NCI-H774 (cell line): ENCODE data around the gene PDLIM7.
A peak's percentile ranks its signal among the peaks of the same experiment; 100 is the strongest.
"Not testable (repeated sequence)": the region's sequence is repeated elsewhere in the genome, so short reads cannot be mapped to it uniquely, and the experiment has no call there.

Experiments used
- DNase-seq: peaks from one replicate; lab custom pipeline; 2025; lab: John Stamatoyannopoulos, UW

The PDLIM7 gene, protein sequence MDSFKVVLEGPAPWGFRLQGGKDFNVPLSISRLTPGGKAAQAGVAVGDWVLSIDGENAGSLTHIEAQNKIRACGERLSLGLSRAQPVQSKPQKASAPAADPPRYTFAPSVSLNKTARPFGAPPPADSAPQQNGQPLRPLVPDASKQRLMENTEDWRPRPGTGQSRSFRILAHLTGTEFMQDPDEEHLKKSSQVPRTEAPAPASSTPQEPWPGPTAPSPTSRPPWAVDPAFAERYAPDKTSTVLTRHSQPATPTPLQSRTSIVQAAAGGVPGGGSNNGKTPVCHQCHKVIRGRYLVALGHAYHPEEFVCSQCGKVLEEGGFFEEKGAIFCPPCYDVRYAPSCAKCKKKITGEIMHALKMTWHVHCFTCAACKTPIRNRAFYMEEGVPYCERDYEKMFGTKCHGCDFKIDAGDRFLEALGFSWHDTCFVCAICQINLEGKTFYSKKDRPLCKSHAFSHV

GRCh38 chr5:177497292-177498012 lies at the start of gene PDLIM7:
TSS of gene PDLIM7 (minus strand) at chr5:177497604. CDS start at chr5:177496512, 1,092 bp downstream.
- DNase-seq, result peak; percentile 88

GRCh38 chr5:177546258-177546741 lies 48.9 kb upstream of the PDLIM7 start:
- no peak for DNase-seq

DNA sequence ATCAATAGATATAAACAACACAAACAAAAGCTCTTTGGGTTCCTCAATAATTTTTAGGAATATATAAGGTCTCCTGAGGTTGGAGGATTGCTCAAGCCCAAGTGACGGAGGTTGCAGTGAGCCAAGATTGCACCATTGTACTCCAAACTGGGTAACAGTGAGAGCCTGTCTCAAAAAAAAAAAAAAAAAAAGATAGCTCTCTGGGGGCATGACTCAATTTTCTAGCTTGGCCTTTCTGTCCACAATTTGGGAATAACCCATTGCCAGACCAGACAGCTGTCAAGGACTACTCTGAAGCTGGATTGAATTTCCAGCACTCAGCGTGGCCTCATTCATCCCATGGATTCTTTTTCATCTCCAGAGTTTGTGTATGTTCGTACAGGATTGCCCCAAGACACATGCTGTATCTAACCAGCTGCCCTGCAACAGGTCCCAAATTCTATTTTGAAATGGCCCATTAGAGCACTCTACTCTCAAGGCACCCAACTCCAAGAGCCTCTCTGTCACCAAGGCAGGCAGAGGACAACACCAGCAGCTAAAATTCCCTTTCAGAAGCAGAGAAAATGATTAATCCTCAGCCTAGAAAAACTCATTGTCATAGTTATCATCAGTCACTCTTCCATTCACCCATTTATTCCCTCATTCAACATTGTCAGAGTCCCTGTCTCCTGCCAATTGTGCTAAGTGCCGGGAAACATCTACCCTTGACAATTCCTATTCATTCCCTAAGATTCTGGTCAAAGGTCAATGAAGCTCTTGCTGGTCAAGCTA lies 48.3 kb upstream of the PDLIM7 start:
- DNase-seq, result no peak

GRCh38 chr5:177542816-177543465 lies 45.5 kb upstream of the PDLIM7 start:
- DNase-seq, result no peak

DNA sequence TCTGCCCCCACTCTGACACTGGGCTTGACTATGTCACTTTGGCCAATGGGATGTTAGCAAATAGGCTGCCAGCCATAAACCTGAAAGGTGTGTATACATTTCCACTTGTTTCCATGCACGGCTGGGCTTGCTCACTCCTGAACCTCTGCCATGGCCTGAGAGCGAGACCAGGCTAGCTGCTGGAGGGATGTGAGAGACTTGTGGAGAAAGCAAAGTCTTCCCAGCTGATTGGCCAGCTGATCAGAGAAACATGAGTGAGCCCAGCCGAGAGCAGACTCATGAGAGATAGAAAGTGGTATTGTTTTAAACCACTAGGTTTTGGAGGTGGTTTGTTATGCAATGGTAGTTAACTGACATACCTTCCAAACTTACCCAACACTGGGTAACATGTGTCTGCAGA lies 43.0 kb upstream of the PDLIM7 start:
- DNase-seq, result no peak

GRCh38 chr5:177539411-177539810 lies 42.0 kb upstream of the PDLIM7 start:
- DNase-seq, result no peak

DNA sequence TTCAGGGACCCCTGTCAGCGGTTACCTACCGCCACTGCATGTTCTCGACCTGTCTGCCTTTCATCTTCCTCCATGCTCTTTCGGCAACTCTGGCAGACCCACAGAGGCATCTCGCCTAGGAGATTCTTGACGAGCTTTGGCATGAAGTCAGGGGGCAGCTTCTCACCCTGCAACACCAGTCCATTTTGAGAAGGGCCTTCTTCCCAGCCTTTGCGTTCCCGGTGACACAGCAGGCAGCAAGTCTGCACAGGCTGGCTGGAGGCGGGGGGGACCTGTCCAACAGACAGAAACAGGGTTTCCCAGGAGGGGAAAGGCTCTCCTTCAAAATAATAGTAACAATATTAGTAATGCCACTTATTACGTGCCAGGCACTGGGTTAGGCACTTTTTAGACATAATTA lies 41.5 kb upstream of the PDLIM7 start:
- no peak for DNase-seq

- DNase-seq, result no peak
Observed at GRCh38 chr5:177537389-177538361, 40.3 kb upstream of the PDLIM7 start.

GRCh38 chr5:177536386-177536785 lies 39.0 kb upstream of the PDLIM7 start:
- DNase-seq, result no peak

GRCh38 chr5:177535125-177535524 lies 37.7 kb upstream of the PDLIM7 start:
- no peak for DNase-seq

- DNase-seq, result not testable (repeated sequence)
Observed at GRCh38 chr5:177534433-177534832, 37.0 kb upstream of the PDLIM7 start.

GRCh38 chr5:177531209-177531940 lies 34.0 kb upstream of the PDLIM7 start:
- no peak for DNase-seq

DNA sequence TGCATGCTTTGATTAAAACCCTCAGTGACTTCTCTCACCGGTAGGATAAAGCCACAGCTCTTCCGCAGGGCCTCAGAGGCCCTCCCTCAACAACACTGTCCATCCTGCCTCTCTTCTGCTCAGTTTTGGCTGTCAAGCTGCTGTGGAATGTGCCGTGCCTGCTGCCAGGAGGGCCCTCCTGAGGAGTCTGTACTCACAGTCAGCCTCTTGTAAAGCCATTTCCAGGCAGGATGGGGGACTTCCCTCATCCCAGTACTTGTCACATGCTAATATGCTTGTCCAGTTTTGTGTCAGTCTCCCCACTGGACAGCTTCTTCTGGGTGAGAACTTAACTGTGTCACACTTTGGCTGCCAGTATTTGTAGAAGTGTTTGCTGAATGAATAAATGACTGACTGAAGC lies 33.2 kb upstream of the PDLIM7 start:
- no peak for DNase-seq

DNA sequence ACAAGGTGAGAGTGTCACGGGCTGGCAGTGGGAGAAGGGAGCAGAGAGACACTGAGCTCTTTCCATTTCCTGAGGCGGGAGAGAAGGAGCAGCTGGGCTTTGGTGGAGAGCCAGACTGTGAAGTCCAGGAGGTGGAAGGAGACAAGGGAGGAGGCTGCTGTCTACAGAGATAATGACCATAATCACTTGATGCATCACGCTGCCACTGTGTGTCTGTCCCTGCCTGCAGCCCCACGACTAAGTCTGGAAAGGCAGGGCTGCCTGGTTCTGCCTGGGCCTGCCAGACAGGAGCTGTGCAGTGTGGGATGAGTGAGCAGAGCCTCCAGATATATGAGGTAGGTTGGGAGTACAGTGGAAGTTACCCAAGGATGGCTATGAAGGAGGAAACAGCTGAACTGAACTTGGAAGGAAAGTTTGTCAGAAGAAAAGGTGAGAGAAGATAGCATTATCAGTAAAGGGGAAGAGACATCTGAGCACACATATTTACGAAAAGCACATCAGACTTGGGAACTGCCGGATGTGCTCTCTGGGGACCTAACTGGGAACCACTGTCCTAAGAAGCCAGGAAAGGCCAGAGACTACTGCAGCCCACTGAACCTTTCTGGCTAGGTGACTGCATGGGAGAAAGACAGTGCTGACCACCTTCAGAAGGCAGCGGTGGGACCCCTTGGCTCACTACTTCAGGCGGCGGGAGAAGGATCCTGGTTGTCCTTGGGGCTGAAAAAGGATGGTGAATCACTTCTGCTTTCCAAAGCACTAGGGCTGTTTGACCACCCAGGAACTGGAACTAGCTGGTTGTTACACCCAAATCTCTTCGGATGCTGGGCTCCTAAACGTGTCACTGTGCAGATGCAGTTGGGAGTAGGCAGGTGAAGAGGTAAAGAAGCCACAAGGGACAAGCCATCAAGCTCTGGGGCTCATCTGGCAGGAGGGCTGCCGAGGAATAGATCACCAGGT lies 32.1 kb upstream of the PDLIM7 start:
- DNase-seq, result no peak

DNA sequence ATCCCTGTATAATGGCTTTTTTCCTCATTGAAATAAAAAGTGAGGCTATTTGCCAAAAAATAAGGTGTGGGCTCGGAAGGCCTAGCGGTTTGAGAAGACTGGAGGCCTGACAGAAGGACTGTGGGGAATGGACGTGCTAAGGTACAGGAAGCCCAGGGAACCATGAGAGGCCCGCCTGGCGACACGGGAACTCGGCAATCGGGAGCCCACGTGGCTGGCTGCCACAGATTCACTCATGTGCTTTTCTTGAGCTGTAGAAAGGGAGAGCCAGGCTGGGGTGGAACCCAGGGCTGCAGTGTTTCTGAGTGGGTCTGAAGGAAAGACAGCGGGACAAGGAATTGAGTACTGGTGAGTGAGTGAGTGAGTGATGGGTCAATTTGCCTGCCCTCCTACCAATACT lies 31.2 kb upstream of the PDLIM7 start:
- no peak for DNase-seq

- no peak for DNase-seq
Observed at GRCh38 chr5:177527595-177527994, 30.2 kb upstream of the PDLIM7 start.

- no peak for DNase-seq
Observed at GRCh38 chr5:177526791-177527190, 29.4 kb upstream of the PDLIM7 start.

DNA sequence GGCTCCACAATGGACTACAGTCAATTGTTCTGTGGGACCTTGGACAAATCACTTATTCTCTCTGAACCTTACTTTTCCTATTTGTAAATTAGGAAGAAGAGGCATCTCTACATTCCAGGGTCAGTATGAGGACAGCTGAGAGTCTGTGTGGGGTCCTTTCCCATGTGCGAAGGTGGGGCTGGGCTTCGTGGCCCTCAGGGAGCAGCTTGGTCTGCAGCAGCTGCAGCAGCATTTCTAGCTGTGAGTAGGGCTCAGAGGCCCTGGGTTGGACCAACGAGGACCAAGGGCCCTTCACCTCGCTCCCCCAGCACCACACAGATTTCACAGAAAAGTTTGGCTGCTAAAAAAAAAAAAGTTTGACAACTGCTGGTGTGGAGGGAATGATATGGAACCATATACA lies 28.8 kb upstream of the PDLIM7 start:
- no peak for DNase-seq
